GM18517 (cell line): Measurements from ENCODE around the gene HMG20A.

ENCODE experiments used
- ATAC-seq: cut with Tn5 transposase; IDR thresholded peaks from one replicate; pipeline ENCODE4 v1.9.1; 2021; ENCODE audit warnings: mild to moderate bottlenecking, moderate library complexity; ENCODE audit not compliant: unreplicated experiment

HMG20A gene

GRCh38 chr15:77420610-77421369, at the start of gene HMG20A:
Gene HMG20A, plus strand, starts transcription at chr15:77420888. Its CDS starts 37,520 bp downstream, at chr15:77458408.
- peak; percentile 58 for ATAC-seq

DNA sequence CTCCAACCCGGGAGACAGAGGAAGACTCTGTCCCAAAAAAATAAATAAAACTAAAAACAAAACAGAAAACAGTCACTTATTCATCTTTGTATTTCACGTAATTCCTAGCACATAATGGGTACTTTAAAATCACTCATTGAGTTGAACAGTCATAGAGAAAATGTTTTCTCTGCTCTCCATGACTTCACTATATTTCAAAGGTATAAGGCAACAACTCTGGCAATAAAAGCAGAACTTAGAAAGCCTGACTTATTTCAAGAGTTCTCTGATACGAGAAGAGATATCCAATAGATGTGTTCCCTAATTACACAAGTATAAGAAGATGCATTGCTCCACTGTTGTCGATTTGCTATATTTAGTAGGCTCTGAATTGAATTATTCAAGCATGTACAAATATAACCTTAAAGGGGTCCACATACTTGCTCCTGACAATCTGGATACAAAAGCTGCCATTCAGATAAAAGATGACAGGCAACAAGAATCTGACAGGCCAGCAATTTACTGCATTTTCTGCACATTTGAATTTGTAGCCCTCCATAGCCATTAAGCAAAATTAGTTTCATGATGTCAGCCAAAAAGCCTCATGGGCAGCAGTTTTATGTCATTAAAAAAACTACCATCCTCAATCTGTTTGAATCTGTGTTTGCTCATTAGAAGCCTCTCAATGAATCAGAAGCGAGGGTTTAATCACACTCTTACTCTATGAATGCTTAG, 48.7 kb upstream of the HMG20A start:
- no peak for ATAC-seq

GRCh38 chr15:77373441-77373840, 47.2 kb upstream of the HMG20A start:
- ATAC-seq: no peak

DNA sequence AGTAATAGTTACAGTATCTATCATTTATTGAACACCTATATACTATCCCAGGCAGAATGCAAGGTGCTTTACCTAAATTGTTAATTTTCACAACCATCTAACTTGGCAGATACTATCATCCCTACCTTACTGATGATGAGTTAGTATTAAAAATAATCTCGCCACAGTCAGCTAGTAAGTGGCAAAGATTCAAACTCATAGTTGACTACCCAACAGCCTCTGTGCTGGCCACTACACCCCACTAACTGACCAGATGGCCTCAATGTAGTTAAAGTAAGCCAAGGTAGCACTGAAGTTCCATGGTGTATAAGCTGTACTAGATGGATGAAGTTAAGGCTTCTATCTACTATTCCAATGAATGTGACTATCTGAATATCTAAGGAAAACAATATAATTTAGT, 45.6 kb upstream of the HMG20A start:
- ATAC-seq: no peak

DNA sequence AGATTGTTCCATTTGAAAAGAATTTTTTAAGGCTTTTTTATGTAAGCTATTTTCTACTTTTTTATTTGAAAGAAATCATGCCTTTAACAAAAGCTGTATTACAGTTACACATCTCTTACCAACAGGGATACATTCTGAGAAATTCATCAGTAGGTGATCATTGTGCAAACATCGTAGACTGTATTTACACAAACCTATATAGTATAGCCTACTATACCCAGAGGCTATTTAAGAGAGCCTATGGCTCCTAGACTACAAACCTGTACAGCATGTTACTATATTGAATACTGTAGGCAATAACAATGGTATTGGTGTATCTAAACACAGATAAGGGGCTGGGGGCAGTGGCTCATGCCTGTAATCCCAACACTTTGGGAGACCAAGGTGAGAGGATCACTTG, 43.9 kb upstream of the HMG20A start:
- no peak for ATAC-seq

- no peak for ATAC-seq
Measured at GRCh38 chr15:77380033-77380432, 40.7 kb upstream of the HMG20A start.

DNA sequence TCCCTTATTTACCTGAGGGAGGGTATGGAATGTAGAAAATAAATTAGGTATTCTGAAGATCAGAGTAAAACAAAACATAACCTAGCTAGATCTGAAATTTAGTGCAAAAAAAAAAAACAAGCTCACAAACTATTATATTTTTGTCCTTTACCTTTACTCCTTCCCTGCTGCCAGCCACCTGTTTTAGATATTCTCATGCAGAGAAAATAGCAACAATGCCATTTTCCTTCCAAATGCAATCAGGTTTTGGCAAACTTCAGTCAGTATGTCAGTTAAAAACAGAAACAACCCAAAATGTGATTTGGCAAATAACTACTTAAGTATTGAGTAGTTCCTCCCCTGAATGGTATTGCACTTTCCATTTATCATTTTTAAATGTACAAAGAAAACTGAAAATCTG, 36.6 kb upstream of the HMG20A start:
- no peak for ATAC-seq

DNA sequence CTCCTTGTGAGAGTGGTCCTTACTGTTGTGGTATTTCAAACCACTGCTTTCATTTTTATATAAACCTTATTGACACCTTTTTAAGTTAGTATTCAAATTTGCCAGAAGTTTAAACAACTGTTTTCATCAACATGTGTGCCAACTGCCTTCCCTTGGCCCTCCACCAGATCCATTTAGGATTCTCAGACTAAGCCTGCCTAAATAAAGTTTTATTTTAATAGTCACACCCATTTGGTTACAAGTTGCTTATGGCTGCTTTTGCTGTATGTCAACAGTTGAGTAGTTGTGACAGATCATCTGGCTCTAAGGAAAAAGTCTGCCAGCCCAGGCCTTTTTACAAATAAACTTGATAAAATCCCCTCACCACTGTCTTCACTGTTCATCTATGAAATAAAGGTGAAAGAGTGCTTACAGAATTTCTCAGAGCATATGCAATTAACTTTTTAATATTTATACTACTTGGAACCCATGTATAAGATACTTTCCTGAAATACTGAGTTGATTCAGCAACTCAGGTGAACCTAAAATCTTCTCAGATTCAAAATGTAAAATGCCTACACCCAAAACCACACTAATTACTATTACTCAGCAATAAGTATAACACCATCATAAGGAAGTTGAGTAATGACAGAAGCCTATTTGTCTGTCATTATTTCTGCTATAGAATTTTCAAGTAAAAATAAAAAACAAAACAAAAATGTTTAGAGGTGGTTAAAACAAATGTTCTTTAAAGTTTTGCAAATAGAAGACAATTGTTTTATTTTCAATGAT, 35.9 kb upstream of the HMG20A start:
- ATAC-seq: no peak

- ATAC-seq: no peak
Measured at GRCh38 chr15:77386626-77387025, 34.1 kb upstream of the HMG20A start.

GRCh38 chr15:77387365-77388105, 33.2 kb upstream of the HMG20A start:
- no peak for ATAC-seq

- no peak for ATAC-seq
Measured at GRCh38 chr15:77391372-77391951, 29.2 kb upstream of the HMG20A start.

GRCh38 chr15:77392762-77393470, 27.8 kb upstream of the HMG20A start:
- no peak for ATAC-seq

- ATAC-seq: no peak
Measured at GRCh38 chr15:77393471-77393840, 27.2 kb upstream of the HMG20A start.

DNA sequence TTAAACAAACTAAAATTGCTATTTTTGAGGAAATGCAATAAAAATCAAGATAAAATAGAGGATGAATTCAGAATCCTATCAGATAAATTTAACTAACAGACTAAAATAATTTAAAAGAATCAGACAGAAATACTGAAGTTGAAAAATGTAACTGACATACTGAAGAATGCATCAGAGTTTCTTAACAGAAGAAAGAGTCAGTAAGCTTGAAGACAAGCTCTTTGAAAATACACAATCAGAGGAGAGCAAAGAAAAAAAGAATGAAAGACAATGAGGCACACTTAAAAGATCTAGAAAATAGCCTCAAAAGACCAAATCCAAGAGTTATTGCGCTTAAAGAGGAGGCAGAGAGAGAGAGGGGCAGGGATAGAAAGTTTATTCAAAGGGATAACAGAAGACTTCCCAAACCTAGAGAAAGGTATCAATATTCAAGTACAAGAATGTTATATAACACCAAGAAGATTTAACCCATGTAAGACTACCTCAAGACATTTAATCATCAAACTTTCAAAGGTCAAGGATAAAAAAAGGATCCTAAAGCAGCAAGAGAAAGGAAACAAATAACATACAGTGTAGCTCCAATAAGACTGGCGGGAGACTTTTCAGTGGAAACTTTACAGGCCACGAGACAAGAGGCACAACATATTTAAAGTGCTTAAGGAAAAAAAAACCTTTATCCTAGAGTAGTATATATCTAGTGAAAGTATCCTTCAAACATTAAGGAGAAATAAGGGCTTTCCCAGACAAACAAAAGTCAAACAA, 25.5 kb upstream of the HMG20A start:
- no peak for ATAC-seq

DNA sequence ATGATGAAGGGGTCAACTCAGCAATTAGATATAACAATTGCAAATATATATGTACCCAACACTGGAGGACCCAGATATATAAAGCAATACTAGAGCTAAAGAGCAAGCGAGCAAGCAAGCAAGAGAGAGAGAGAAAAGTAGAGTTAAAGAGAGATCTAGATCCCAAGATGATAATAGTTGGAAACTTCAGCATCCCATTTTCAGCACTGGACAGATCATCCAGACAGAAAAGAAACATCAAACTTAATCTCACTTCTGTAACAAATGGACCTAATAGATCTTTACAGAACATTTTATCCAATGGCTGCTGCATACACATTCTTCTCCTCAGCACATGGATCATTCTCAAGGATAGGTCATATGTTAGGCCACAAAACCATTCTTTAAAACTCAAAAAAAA, 24.0 kb upstream of the HMG20A start:
- no peak for ATAC-seq

DNA sequence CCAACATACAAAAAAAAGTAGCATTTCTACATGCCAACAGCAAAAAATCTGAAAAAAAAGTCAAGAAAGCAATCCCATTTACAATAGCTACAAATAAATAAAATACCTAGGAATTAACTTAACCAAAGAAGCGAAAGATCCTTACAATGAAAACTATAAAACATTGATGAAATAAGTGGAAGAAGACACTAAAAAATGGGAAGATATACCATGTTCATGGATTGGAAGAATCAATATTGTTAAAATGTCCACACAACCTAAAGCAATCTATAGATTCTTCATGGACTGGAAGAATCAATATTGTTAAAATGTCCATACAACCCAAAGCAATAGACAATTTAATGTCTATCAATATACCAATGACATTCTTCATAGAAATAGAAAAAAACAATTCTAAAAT, 21.8 kb upstream of the HMG20A start:
- no peak for ATAC-seq

GRCh38 chr15:77400258-77400657, 20.4 kb upstream of the HMG20A start:
- ATAC-seq: no peak

- no peak for ATAC-seq
Measured at GRCh38 chr15:77402740-77403379, 17.8 kb upstream of the HMG20A start.
